Bronchus fibroblast of lung (primary cell): ENCODE results near the gene EIF3F. TPM values are rescaled to one million over a fixed set of nuclear protein-coding genes. Genes with fewer than 3 reads are reported as not detected.

Source experiments
- total RNA-seq: library from RNA; depleted of rRNA; stranded (reverse); fragments of >200 nt; gene quantifications from 2 replicates; pipeline ENCODE4 v1.2.3, GENCODE V29; 2015

The EIF3F gene, protein sequence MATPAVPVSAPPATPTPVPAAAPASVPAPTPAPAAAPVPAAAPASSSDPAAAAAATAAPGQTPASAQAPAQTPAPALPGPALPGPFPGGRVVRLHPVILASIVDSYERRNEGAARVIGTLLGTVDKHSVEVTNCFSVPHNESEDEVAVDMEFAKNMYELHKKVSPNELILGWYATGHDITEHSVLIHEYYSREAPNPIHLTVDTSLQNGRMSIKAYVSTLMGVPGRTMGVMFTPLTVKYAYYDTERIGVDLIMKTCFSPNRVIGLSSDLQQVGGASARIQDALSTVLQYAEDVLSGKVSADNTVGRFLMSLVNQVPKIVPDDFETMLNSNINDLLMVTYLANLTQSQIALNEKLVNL
- total RNA-seq: 513 and 608 TPM in 2 replicates

GRCh38 chr11:7986768-7987559, at the start of gene EIF3F:
EIF3F (plus strand) TSS chr11:7987337; CDS start chr11:7987353, 16 bp downstream.

DNA sequence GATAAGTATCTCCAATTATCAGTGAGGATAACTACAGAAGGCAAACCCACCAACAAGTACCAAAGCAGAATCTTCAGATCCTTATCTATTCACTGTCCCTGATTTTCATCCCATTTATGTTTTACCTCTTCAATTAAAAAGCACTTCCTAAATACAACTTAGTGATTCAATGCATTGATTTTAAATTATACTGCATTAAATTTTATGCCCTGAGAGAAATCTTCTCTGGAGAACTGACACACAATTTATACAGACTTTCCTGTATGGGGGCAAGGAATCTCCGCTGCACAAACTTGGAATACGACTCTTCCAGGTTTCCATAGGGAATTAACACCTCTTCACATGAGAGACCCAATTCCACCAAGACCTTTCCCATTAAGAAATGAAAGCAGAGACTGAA, 45.5 kb upstream of the EIF3F start, which contains the start of gene OR10A3:
TSS of gene OR10A3 (minus strand) at position 101 of the 400 bp plus-strand sequence. CDS start 2,188 bp downstream, outside the sequence.

DNA sequence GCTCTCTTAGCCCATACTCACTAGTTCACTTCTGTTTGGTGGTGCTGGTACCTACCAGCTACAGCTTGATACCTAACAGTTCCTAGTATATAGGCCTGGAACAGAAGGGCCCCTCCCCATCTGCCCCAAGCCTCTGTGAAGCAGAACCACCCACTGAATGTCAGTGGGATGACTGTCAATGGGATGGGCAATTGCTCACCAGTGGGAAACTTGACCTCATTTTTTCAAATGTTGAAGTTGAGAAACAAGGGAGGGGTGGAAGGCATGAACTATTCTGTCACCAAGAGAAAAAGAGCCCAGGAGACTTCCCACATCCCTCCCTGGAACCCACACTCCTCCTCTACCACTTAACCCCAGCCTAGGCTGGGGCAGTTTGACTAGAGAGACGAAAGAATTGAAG, 21.8 kb upstream of the EIF3F start, which contains the start of gene NLRP10:
TSS of gene NLRP10 (minus strand) at position 62 of the 400 bp plus-strand sequence. CDS start 1,952 bp downstream, outside the sequence.

Other genes starting within 250 kb of the EIF3F start
- not detected in 2 replicates for gene OR5P2, start 190.4 kb upstream of the EIF3F start, total RNA-seq
- gene OR5P3, start 156.5 kb upstream of the EIF3F start, total RNA-seq: not detected in 2 replicates
- not detected in 2 replicates for gene OR10A6, start 56.1 kb upstream of the EIF3F start, total RNA-seq
- not detected in 2 replicates for gene OR10A3, start 45.6 kb upstream of the EIF3F start, total RNA-seq
- gene NLRP10, start 21.9 kb upstream of the EIF3F start, total RNA-seq: 7.6 and 11.7 TPM in 2 replicates
- 4.5 and 5.4 TPM in 2 replicates for gene TUB, start 93.9 kb downstream of the EIF3F start, total RNA-seq
- gene RIC3, start 181.7 kb downstream of the EIF3F start, total RNA-seq: not detected in 2 replicates